HepG2 (cell line): ENCODE results near the gene PRSS2. TPM values are rescaled to one million over a fixed set of nuclear protein-coding genes. Genes with fewer than 3 reads are reported as not detected.

Source experiments
- ATAC-seq: fragments of 200-7000 bp; cut with Tn5 transposase; 3 replicates; pipeline ENCODE4 v1.9.1; 2020; ENCODE audit warnings: mild to moderate bottlenecking, moderate library complexity
- BruUV-seq: library from RNA; stranded (reverse); fragments of 400-500 nt; replicated peaks from 2 replicates; lab custom pipeline; 2021; lab: Mats Ljungman, UMichigan
- CTCF ChIA-PET: fragments of 300-600 bp; formaldehyde crosslinking; extraction: SDS; loops from one replicate; lab custom pipeline; 2021; ENCODE audit warnings: low total read pairs, inconsistent platforms, low intra/inter-chr PET ratio; lab: Yijun Ruan, JAX
- POLR2A ChIA-PET: fragments of 350-600 bp; sonication (Branson Sonifier 250); formaldehyde crosslinking; loops from one replicate; lab custom pipeline; 2020; ENCODE audit warnings: antibody characterized with exemption, inconsistent platforms; lab: Yijun Ruan, JAX
- DNase-seq: peaks from one replicate; pipeline ENCODE4 v3.0.0-alpha.2; 2015; ENCODE audit warnings: low spot score
- FAIRE-seq: peaks from 3 replicates; lab custom pipeline; 2011; peaks lifted over from hg19 to GRCh38; lab: Jason Lieb, UNC
- H2AFZ ChIP-seq: one replicate; pipeline ENCODE4 v1.6.1; 2011; ENCODE audit warnings: low read length, inconsistent platforms
- H3K27ac ChIP-seq: fragments of 300-600 bp; 3 replicates; pipeline ENCODE4 v1.8.0; 2011; ENCODE audit warnings: mixed run types, mild to moderate bottlenecking, mixed read lengths, low read length, inconsistent platforms; ENCODE audit not compliant: insufficient read depth; ENCODE audit errors: extremely low read length
- H3K27me3 ChIP-seq, 2 experiments: fragments of 200-600 bp in 1 of 2; 2 replicates in 1 of 2; 3 replicates in 1 of 2; pipeline versions ENCODE4 v1.6.0 to v1.8.0; 2011; ENCODE audit warnings: low read length in 2 of 2, mild to moderate bottlenecking in 2 of 2, moderate library complexity in 2 of 2, inconsistent platforms in 1 of 2; ENCODE audit not compliant: insufficient read depth in 2 of 2, control insufficient read depth in 1 of 2
- H3K36me3 ChIP-seq, 2 experiments: fragments of 200-600 bp in 1 of 2; replicated peaks in 1 of 2; 2 replicates in 1 of 2; 3 replicates in 1 of 2; pipeline versions ENCODE4 v1.5.1 to v1.8.0; 2011; ENCODE audit warnings: low read length in 2 of 2, inconsistent platforms in 1 of 2; ENCODE audit not compliant: insufficient read depth in 2 of 2, control insufficient read depth in 1 of 2
- H3K4me1 ChIP-seq: 2 replicates; pipeline ENCODE4 v1.5.1; 2012; ENCODE audit warnings: low read length, inconsistent platforms; ENCODE audit not compliant: insufficient read depth
- H3K4me2 ChIP-seq: 2 replicates; pipeline ENCODE4 v1.6.0; 2011; ENCODE audit warnings: low read depth, low read length, inconsistent platforms
- H3K4me3 ChIP-seq, 3 experiments: fragments of 200-600 bp in 1 of 3; sonication (generic), shearing (Covaris generic) in 1 of 3; replicated peaks in 1 of 3; 2 replicates each; pipeline ENCODE4 v1.5.1; 2011 to 2016; ENCODE audit warnings: low read length in 3 of 3, inconsistent platforms in 2 of 3, low read depth in 2 of 3, mild to moderate bottlenecking in 2 of 3, control low read depth in 1 of 3, mixed read lengths in 1 of 3; ENCODE audit not compliant: insufficient read depth in 1 of 3
- H3K79me2 ChIP-seq: one replicate; pipeline ENCODE4 v1.6.1; 2011; ENCODE audit warnings: low read length, inconsistent platforms; ENCODE audit not compliant: insufficient read depth
- H3K9ac ChIP-seq: 2 replicates; pipeline ENCODE4 v1.6.0; 2011; ENCODE audit warnings: mild to moderate bottlenecking, low read depth, low read length, inconsistent platforms; ENCODE audit not compliant: insufficient read depth
- H3K9me3 ChIP-seq: 2 replicates; pipeline ENCODE4 v1.5.1; 2012; ENCODE audit warnings: mild to moderate bottlenecking, low read length
- H4K20me1 ChIP-seq: 2 replicates; pipeline ENCODE4 v1.6.0; 2011; ENCODE audit warnings: inconsistent platforms, mild to moderate bottlenecking, low read length, moderate library complexity; ENCODE audit not compliant: insufficient read depth
- ADNP ChIP-seq: sonication (generic); formaldehyde crosslinking; IDR thresholded peaks from 2 replicates; pipeline ENCODE4 v1.4.0; 2020; ENCODE audit warnings: missing genetic modification reagents
- AKAP8 ChIP-seq: sonication (generic); formaldehyde crosslinking; IDR thresholded peaks from 2 replicates; pipeline ENCODE4 v1.5.1; 2020; ENCODE audit warnings: mild to moderate bottlenecking, missing genetic modification reagents
- ARNT ChIP-seq: fragments of 450-650 bp; IDR thresholded peaks from 2 replicates; pipeline ENCODE4 v1.6.1; 2017
- DRAP1 ChIP-seq: IDR thresholded peaks from 2 replicates; pipeline ENCODE4 v1.6.1; 2016; ENCODE audit warnings: missing genetic modification reagents, missing compliant biosample characterization
- HOXA7 ChIP-seq: sonication (generic); formaldehyde crosslinking; IDR thresholded peaks from 2 replicates; pipeline ENCODE4 v1.8.1; 2022; ENCODE audit warnings: mild to moderate bottlenecking, missing genetic modification reagents, moderate library complexity
- IRF9 ChIP-seq: sonication (generic); formaldehyde crosslinking; IDR thresholded peaks from 2 replicates; pipeline ENCODE4 v1.8.0; 2022; ENCODE audit warnings: missing genetic modification reagents, mild to moderate bottlenecking, borderline replicate concordance
- KLF11 ChIP-seq: IDR thresholded peaks from 2 replicates; pipeline ENCODE4 v1.6.1; 2016; ENCODE audit warnings: missing compliant biosample characterization
- PAF1 ChIP-seq: IDR thresholded peaks from 2 replicates; pipeline ENCODE4 v1.6.1; 2016; ENCODE audit warnings: missing genetic modification reagents, missing compliant biosample characterization
- RARG ChIP-seq: sonication (generic); formaldehyde crosslinking; IDR thresholded peaks from 2 replicates; pipeline ENCODE4 v1.4.0; 2020; ENCODE audit warnings: low read depth, mild to moderate bottlenecking, missing genetic modification reagents
- RFXANK ChIP-seq: IDR thresholded peaks from 2 replicates; pipeline ENCODE4 v1.6.1; 2016
- RNF2 ChIP-seq: fragments of 450-650 bp; conservative IDR thresholded peaks from 2 replicates; pipeline ENCODE4 v1.6.1; 2016; ENCODE audit warnings: low read depth
- TERF1 ChIP-seq: sonication (generic); formaldehyde crosslinking; IDR thresholded peaks from 2 replicates; pipeline ENCODE4 v1.8.0; 2022; ENCODE audit warnings: mild to moderate bottlenecking, missing genetic modification reagents, moderate library complexity
- TMF1 ChIP-seq: sonication (generic); formaldehyde crosslinking; IDR thresholded peaks from 2 replicates; pipeline ENCODE4 v1.8.1; 2022; ENCODE audit warnings: low read depth, missing genetic modification reagents
- ZFX ChIP-seq: sonication (generic); formaldehyde crosslinking; IDR thresholded peaks from 2 replicates; pipeline ENCODE4 v1.4.0; 2020; ENCODE audit warnings: mild to moderate bottlenecking, low read depth, missing genetic modification reagents, moderate library complexity
- ZNF230 ChIP-seq: sonication (generic); formaldehyde crosslinking; IDR thresholded peaks from 2 replicates; pipeline ENCODE4 v1.4.0; 2020; ENCODE audit warnings: mild to moderate bottlenecking, missing genetic modification reagents
- ZNF44 ChIP-seq: sonication (generic); formaldehyde crosslinking; IDR thresholded peaks from 2 replicates; pipeline ENCODE4 v1.5.1; 2020; ENCODE audit warnings: mild to moderate bottlenecking, missing genetic modification reagents
- ZNF605 ChIP-seq: sonication (generic); formaldehyde crosslinking; IDR thresholded peaks from 2 replicates; pipeline ENCODE4 v1.8.0; 2022; ENCODE audit warnings: mild to moderate bottlenecking, missing genetic modification reagents
- ZNF614 ChIP-seq: IDR thresholded peaks from 2 replicates; pipeline ENCODE4 v1.6.1; 2018; ENCODE audit warnings: missing biosample characterization, missing genetic modification reagents, inconsistent platforms, borderline replicate concordance
- ZNF777 ChIP-seq: sonication (generic); formaldehyde crosslinking; IDR thresholded peaks from 2 replicates; pipeline ENCODE4 v1.4.0; 2020; ENCODE audit warnings: missing genetic modification reagents
- ZSCAN29 ChIP-seq: sonication (generic); formaldehyde crosslinking; conservative IDR thresholded peaks from 2 replicates; pipeline ENCODE4 v1.4.0; 2020; ENCODE audit warnings: mild to moderate bottlenecking, missing genetic modification reagents
- WGBS: methylation state at CpG from one replicate; pipeline ENCODE4 v1.1.6; 2017; ENCODE audit warnings: low lambda C conversion rate; 5-methylcytosine and 5-hydroxymethylcytosine counted together
- in situ Hi-C: cut with HindIII; loops from 2 replicates; pipeline ENCODE4 v1.10.0; 2017; ENCODE audit warnings: low pct_unique_long_range_greater_than_20kb; ENCODE audit not compliant: extremely low pct_ligation_motif_present
- intact Hi-C: fragments of 100-400 bp; cut with micrococcal nuclease; formaldehyde crosslinking; loops from one replicate; pipeline ENCODE4 v1.10.0; 2022; ENCODE audit not compliant: unreplicated experiment
- polyA plus RNA-seq, 8 experiments: library from polyadenylated mRNA; depleted of rRNA in 3 of 8; stranded (reverse) in 7 of 8; unstranded in 1 of 8; fragments of >200 nt; fragmentation: Illumina TruSeq in 4 of 8; extraction: Trizol in 4 of 8; gene quantifications; 2 replicates each; pipeline versions ENCODE4 v1.2.1 to v1.2.3, GENCODE V29; 2011 to 2016; ENCODE audit warnings: low read depth in 4 of 8, missing spikeins in 1 of 8, mixed read lengths in 1 of 8; ENCODE audit not compliant: insufficient read depth in 1 of 8
- total RNA-seq, 5 experiments: library from RNA; depleted of rRNA; stranded (reverse); fragments of >200 nt; fragmentation: Illumina TruSeq; extraction: Trizol; gene quantifications; 2 replicates each; pipeline ENCODE4 v1.2.3, GENCODE V29; 2016; ENCODE audit warnings: low read depth in 1 of 5

PRSS2 gene
- total and polyA plus RNA-seq, 2 of the 13 experiments (the other 11 are each of a cell fraction or from before 2014, with no cell fraction given) = not detected

DNA sequence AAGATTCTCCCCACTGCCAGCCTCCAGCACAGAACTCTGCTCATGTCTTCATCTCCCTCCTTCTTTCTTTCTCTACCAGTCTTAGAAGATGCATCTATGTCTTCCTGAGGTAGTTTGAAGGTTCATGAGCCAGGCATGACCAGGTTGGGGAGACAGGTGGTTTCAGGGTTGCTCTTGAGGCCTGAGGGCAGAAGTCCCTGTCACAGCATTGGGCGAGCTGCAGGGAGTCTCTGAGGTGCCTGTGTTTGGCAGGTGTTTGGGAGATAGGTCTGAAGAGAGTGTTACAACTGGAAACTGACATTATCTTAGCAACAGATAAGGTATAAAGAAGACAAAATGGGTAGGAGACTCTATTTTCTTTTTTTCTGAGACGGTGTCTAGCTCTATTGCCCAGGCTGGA, 18.7 kb downstream of the PRSS2 start:
- DNase-seq (no peak), ATAC-seq (no peak), FAIRE-seq (no peak)
- in situ Hi-C loops = no loop called here
- H2AFZ ChIP-seq = no peak overlapping the region
- no peaks in the 10 kb centered on the region for H3K9me3 ChIP-seq
- 8% methylated on average over 2 of the region's 2 CpGs for WGBS
- H3K9ac ChIP-seq = no peak overlapping the region
- no peak overlapping the region for H3K27ac ChIP-seq
- no peaks in the 10 kb centered on the region for H3K79me2 ChIP-seq
- H4K20me1 ChIP-seq = no peaks in the 10 kb centered on the region
- no TSS peak for BruUV-seq
- no peaks in the 10 kb centered on the region for H3K4me1 ChIP-seq
- no peaks in the 10 kb centered on the region for H3K36me3 ChIP-seq
- no peak overlapping the region for H3K4me2 ChIP-seq
- TF ChIP-seq AKAP8 (CRISPR knock-in tag) = no peak
- TF ChIP-seq RNF2 = no peak
- no peak for TF ChIP-seq RARG (CRISPR knock-in tag)
- no peak for TF ChIP-seq ZNF614 (CRISPR knock-in tag)
- no peak for TF ChIP-seq ZNF777 (CRISPR knock-in tag)
- TF ChIP-seq ZFX = no peak
- peaks cover 0 to 21% of the 10 kb centered on the region in 2 experiments for H3K27me3 ChIP-seq
- intact Hi-C loops = no loop called here
- CTCF ChIA-PET = no interaction called here
- no peak overlapping the region for H3K4me3 ChIP-seq
- POLR2A ChIA-PET = no interaction called here

- no peaks in the 10 kb centered on the region for H3K36me3 ChIP-seq
- no peak overlapping the region for H3K27ac ChIP-seq
- intact Hi-C loops (no loop called here), in situ Hi-C loops (no loop called here)
- DNase-seq (no peak), ATAC-seq (no peak), FAIRE-seq (no peak)
- no peak overlapping the region for H2AFZ ChIP-seq
- ChIA-PET POLR2A (no interaction called here), CTCF (no interaction called here)
- 5% methylated on average over 3 of the region's 3 CpGs for WGBS
- H3K4me1 ChIP-seq = no peaks in the 10 kb centered on the region
- H3K9me3 ChIP-seq = no peaks in the 10 kb centered on the region
- no peak overlapping the region for H3K4me2 ChIP-seq
- H3K27me3 ChIP-seq = peaks cover 0 to 28% of the 10 kb centered on the region in 2 experiments
- no peaks in the 10 kb centered on the region for H4K20me1 ChIP-seq
- no TSS peak for BruUV-seq
- no peak overlapping the region for H3K4me3 ChIP-seq
- H3K79me2 ChIP-seq = no peaks in the 10 kb centered on the region
- H3K9ac ChIP-seq = no peak overlapping the region
- TF ChIP-seq TERF1 (CRISPR knock-in tag) = no peak
- TF ChIP-seq ZNF605 (CRISPR knock-in tag) = no peak
- no peak for TF ChIP-seq ZSCAN29 (CRISPR knock-in tag)
- no peak for TF ChIP-seq ADNP
- no peak for TF ChIP-seq KLF11 (CRISPR knock-in tag)
- TF ChIP-seq ZNF44 (CRISPR knock-in tag) = no peak
- no peak for TF ChIP-seq PAF1 (CRISPR knock-in tag)
- no peak for TF ChIP-seq ARNT
- TF ChIP-seq DRAP1 (CRISPR knock-in tag) = no peak
- no peak for TF ChIP-seq IRF9 (CRISPR knock-in tag)
- TF ChIP-seq HOXA7 (CRISPR knock-in tag) = no peak
- no peak for TF ChIP-seq ZNF230 (CRISPR knock-in tag)
- TF ChIP-seq RFXANK (CRISPR knock-in tag) = no peak
- no peak for TF ChIP-seq TMF1 (CRISPR knock-in tag)
Observed at GRCh38 chr7:142790056-142790455, 19.3 kb downstream of the PRSS2 start.
